Keratinocyte (primary cell): Measurements from ENCODE around the gene CST4. TPM values are rescaled to one million over a fixed set of nuclear protein-coding genes. Genes with fewer than 3 reads are reported as not detected.

ENCODE experiments used
- DNase-seq: peaks from one replicate; pipeline ENCODE4 v3.0.0-alpha.2; 2011; ENCODE audit warnings: low read depth, missing footprints, low spot score
- FAIRE-seq: peaks from 2 replicates; lab custom pipeline; 2011; peaks lifted over from hg19 to GRCh38; lab: Jason Lieb, UNC
- H2AFZ ChIP-seq: 2 replicates; pipeline ENCODE4 v1.6.0; 2012; ENCODE audit warnings: low read length, control low read depth, inconsistent platforms; ENCODE audit not compliant: control insufficient read depth
- H3K27ac ChIP-seq: 2 replicates; pipeline ENCODE4 v1.5.1; 2011; ENCODE audit warnings: low read length; ENCODE audit not compliant: control insufficient read depth, insufficient read depth
- H3K27me3 ChIP-seq: 3 replicates; pipeline ENCODE4 v1.6.0; 2011; ENCODE audit warnings: low read length; ENCODE audit not compliant: control insufficient read depth, insufficient read depth; ENCODE audit errors: extremely low read depth
- H3K36me3 ChIP-seq, 2 experiments: 2 replicates in 1 of 2; 3 replicates in 1 of 2; pipeline ENCODE4 v1.5.1; 2011; ENCODE audit warnings: low read length in 2 of 2, mild to moderate bottlenecking in 1 of 2; ENCODE audit not compliant: control insufficient read depth in 2 of 2, insufficient read depth in 2 of 2; ENCODE audit errors: extremely low read depth in 1 of 2
- H3K4me1 ChIP-seq: 3 replicates; pipeline ENCODE4 v1.5.1; 2011; ENCODE audit warnings: low read length; ENCODE audit not compliant: control insufficient read depth, insufficient read depth; ENCODE audit errors: extremely low read depth
- H3K4me2 ChIP-seq: 3 replicates; pipeline ENCODE4 v1.6.0; 2011; ENCODE audit warnings: low read depth, low read length; ENCODE audit not compliant: control insufficient read depth, insufficient read depth; ENCODE audit errors: extremely low read depth
- H3K4me3 ChIP-seq, 3 experiments: fragments of 200-600 bp in 1 of 3; sonication (generic) in 1 of 3; 2 replicates in 2 of 3; 3 replicates in 1 of 3; pipeline ENCODE4 v1.5.1; 2011 to 2016; ENCODE audit warnings: low read length in 3 of 3, mild to moderate bottlenecking in 3 of 3, control low read depth in 2 of 3, inconsistent platforms in 1 of 3, low read depth in 1 of 3, mixed read lengths in 1 of 3, mixed run types in 1 of 3, moderate library complexity in 1 of 3; ENCODE audit not compliant: control insufficient read depth in 2 of 3, insufficient read depth in 2 of 3; ENCODE audit errors: extremely low read depth in 1 of 3
- H3K79me2 ChIP-seq: 2 replicates; pipeline ENCODE4 v1.6.0; 2012; ENCODE audit warnings: low read length; ENCODE audit not compliant: control insufficient read depth, insufficient read depth
- H3K9ac ChIP-seq: 3 replicates; pipeline ENCODE4 v1.6.0; 2011; ENCODE audit warnings: low read length; ENCODE audit not compliant: control insufficient read depth, insufficient read depth; ENCODE audit errors: extremely low read depth
- H3K9me1 ChIP-seq: 3 replicates; pipeline ENCODE4 v1.6.0; 2011; ENCODE audit warnings: low read length; ENCODE audit not compliant: control insufficient read depth, insufficient read depth; ENCODE audit errors: extremely low read depth
- H3K9me3 ChIP-seq: 2 replicates; pipeline ENCODE4 v1.5.1; 2012; ENCODE audit warnings: low read depth, low read length; ENCODE audit not compliant: control insufficient read depth
- H4K20me1 ChIP-seq: 3 replicates; pipeline ENCODE4 v1.6.0; 2011; ENCODE audit warnings: low read length; ENCODE audit not compliant: control insufficient read depth, insufficient read depth; ENCODE audit errors: extremely low read depth
- CTCF ChIP-seq, 3 experiments: IDR thresholded peaks in 1 of 3; conservative IDR thresholded peaks in 1 of 3; optimal IDR thresholded peaks in 1 of 3; 2 replicates in 2 of 3; 3 replicates in 1 of 3; pipeline versions ENCODE3 to v1.5.1; 2011; ENCODE audit warnings: low read length in 3 of 3, mild to moderate bottlenecking in 3 of 3, moderate library complexity in 2 of 3, control low read depth in 1 of 3, inconsistent platforms in 1 of 3; ENCODE audit not compliant: insufficient read depth in 2 of 3; ENCODE audit errors: extremely low read depth in 1 of 3
- EZH2 ChIP-seq: IDR thresholded peaks from one replicate; pipeline ENCODE4 v1.6.1; 2012; ENCODE audit warnings: inconsistent platforms, mild to moderate bottlenecking, low read length, moderate library complexity
- dilution Hi-C: fragments of 300-500 bp; cut with MboI; formaldehyde crosslinking; loops from one replicate; pipeline ENCODE4 v1.7.0; 2020; ENCODE audit warnings: low sequenced_read_pairs; ENCODE audit not compliant: extremely low pct_ligation_motif_present
- polyA plus RNA-seq, 5 experiments: library from polyadenylated mRNA; depleted of rRNA in 3 of 5; stranded (reverse) in 3 of 5; stranded (forward) in 1 of 5; unstranded in 1 of 5; fragments of >200 nt; gene quantifications; 1 replicate in 1 of 5; 2 replicates in 3 of 5; 3 replicates in 1 of 5; pipeline versions ENCODE4 v1.2.1 to v1.2.3, GENCODE V29; 2011 to 2012; ENCODE audit warnings: missing spikeins in 2 of 5, low read depth in 1 of 5, low replicate concordance in 1 of 5

The CST4 gene
- polyA plus RNA-seq, 1 donor (not counting 4 experiments of a cell fraction or from before 2014, with no cell fraction given): not detected

- H3K9me3 ChIP-seq: no peaks in the 10 kb centered on the region
- H4K20me1 ChIP-seq: no peaks in the 10 kb centered on the region
- H3K36me3 ChIP-seq: no peaks in the 10 kb centered on the region
- H3K27me3 ChIP-seq: no peaks in the 10 kb centered on the region
- H3K4me2 ChIP-seq: no peak overlapping the region
- no peak overlapping the region for H3K27ac ChIP-seq
- H3K4me1 ChIP-seq: no peaks in the 10 kb centered on the region
- no peak overlapping the region for H3K4me3 ChIP-seq
- no peaks in the 10 kb centered on the region for H3K79me2 ChIP-seq
- no peaks in the 10 kb centered on the region for H3K9me1 ChIP-seq
- no peak overlapping the region for H2AFZ ChIP-seq
- H3K9ac ChIP-seq: no peak overlapping the region
- DNase-seq (no peak), FAIRE-seq (no peak)
- dilution Hi-C loops: no loop called here
- TF ChIP-seq EZH2: no peak
- TF ChIP-seq CTCF (optimal IDR thresholded peaks at IDR 0.05 in 1 of 3, IDR thresholded peaks at IDR 0.05 in 1 of 3, conservative IDR thresholded peaks at IDR 0.05 in 1 of 3; ENCODE audit: extremely low read depth in 1 of 3, insufficient read depth in 2 of 3, low read length in 3 of 3): no peak
These were observed 18.5 kb downstream of the CST4 start for GRCh38 chr20:23670361-23670760.

- Histone ChIP-seq H3K4me2 (no peak overlapping the region), H3K9ac (no peak overlapping the region), H3K4me3 (no peak overlapping the region), H3K4me1 (no peaks in the 10 kb centered on the region), H3K36me3 (no peaks in the 10 kb centered on the region), H3K79me2 (no peaks in the 10 kb centered on the region), H4K20me1 (no peaks in the 10 kb centered on the region), H2AFZ (no peak overlapping the region), H3K9me3 (no peaks in the 10 kb centered on the region), H3K27me3 (no peaks in the 10 kb centered on the region), H3K9me1 (no peaks in the 10 kb centered on the region), H3K27ac (no peak overlapping the region)
- no peak for TF ChIP-seq CTCF (optimal IDR thresholded peaks at IDR 0.05 in 1 of 3, IDR thresholded peaks at IDR 0.05 in 1 of 3, conservative IDR thresholded peaks at IDR 0.05 in 1 of 3; ENCODE audit: extremely low read depth in 1 of 3, insufficient read depth in 2 of 3, low read length in 3 of 3)
- no peak for TF ChIP-seq EZH2
- DNase-seq: no peak
- dilution Hi-C loops: no loop called here
- no peak for FAIRE-seq
These were observed 19.0 kb downstream of the CST4 start for GRCh38 chr20:23669866-23670265.
